Fibroblast of lung (primary cell): ENCODE data around the gene PHF14.

Experiments used
- CTCF ChIP-seq, 2 donors: IDR thresholded peaks in 1 of 2; conservative IDR thresholded peaks in 1 of 2; 1 replicate in 1 of 2; 2 replicates in 1 of 2; pipeline ENCODE4 v1.5.1; 2011 to 2012; ENCODE audit warnings: low read length in 2 of 2, control low read depth in 1 of 2, inconsistent platforms in 1 of 2, low read depth in 1 of 2, mild to moderate bottlenecking in 1 of 2
- EZH2 ChIP-seq: IDR thresholded peaks from 2 replicates; pipeline ENCODE4 v1.5.1; 2012; ENCODE audit warnings: low read length, control low read depth, mild to moderate bottlenecking; ENCODE audit errors: missing control alignments

- no peak for TF ChIP-seq EZH2
- no peak for TF ChIP-seq CTCF (conservative IDR thresholded peaks at IDR 0.05 in 1 of 2, IDR thresholded peaks at IDR 0.05 in 1 of 2; ENCODE audit: low read depth in 1 of 2, low read length in 2 of 2)
Measured at GRCh38 chr7:11079907-11080306, 106.2 kb downstream of the PHF14 start.
